RCC 7860 (cell line): Measurements from ENCODE around the gene PDE3A.
"Not testable (repeated sequence)": the region's sequence is repeated elsewhere in the genome, so short reads cannot be mapped to it uniquely, and the experiment has no call there.

Source experiments
- DNase-seq: peaks from one replicate; pipeline ENCODE4 v3.0.0-alpha.2; 2015; ENCODE audit warnings: low spot score
- FAIRE-seq: peaks from 2 replicates; lab custom pipeline; 2012; peaks lifted over from hg19 to GRCh38; lab: Jason Lieb, UNC

Gene PDE3A

GRCh38 chr12:20527417-20528163 lies 159.3 kb downstream of the PDE3A start:
- FAIRE-seq: no peak
- DNase-seq: no peak

GRCh38 chr12:20528208-20528607 lies 159.9 kb downstream of the PDE3A start:
- DNase-seq: no peak
- FAIRE-seq: no peak

GRCh38 chr12:20546267-20546666 lies 177.9 kb downstream of the PDE3A start:
- no peak for DNase-seq
- no peak for FAIRE-seq

DNA sequence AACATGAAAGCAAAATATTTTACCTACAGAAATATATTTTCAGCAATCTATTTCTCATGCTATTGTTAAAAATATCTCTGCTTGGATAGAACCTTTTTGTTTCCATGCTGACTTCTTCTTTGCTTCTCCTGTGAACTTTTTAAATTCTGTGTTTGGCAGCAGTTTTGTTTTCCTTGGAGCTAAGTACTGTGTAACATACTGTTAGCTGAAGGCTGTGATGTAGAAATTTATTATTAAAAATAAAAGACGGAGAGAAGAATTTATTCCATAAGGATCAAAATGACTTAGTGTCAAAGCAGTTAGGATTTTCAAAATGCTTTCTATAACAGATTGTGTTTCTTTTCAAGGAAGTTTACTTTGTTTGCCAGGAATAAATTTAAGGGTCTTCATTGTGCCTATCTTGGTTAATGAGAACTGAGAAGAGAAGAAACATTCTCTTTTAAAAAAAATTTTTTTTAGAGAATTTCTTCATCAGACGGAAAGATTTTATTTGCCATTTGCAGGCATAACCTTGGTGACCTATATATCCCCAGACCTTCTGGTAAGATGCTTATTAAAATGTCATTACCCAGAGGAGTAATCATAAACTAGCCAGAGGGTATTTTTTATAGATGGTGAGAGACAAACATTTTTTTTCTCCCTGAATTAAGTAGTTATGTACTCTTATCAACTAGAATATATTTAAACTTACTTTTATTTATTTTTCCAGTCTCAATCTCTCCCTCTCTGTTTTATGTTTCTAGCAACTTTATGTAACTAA lies 179.7 kb downstream of the PDE3A start:
- FAIRE-seq (no peak), DNase-seq (no peak)

GRCh38 chr12:20548611-20549010 lies 180.3 kb downstream of the PDE3A start:
- FAIRE-seq (no peak), DNase-seq (no peak)

DNA sequence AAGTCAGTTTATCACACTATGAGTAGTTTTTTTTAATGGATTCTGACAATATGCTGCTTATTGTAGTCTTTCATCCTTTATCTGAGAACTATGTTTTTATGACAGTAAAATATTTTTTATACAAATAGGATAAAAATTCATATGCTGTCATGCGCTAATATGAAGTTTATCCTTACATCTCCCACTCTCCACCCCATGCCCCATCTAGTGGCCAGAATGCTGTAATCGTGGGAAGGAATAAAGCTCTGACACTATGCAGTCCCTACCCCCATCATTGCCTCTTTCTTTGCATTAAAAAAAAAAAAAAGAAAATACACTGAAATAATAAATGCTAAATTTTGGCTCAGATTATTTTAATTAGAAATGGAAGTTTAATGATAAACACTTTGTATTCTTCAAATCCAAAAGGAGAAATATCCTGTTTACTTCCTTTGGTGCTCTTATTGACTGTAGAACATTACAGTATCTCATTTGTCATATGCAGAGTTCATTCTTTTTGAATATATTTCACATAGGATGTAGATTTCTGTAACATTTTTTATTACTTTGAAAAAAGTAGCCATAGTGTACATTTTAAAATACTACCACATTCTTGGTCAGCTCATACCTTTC lies 180.9 kb downstream of the PDE3A start:
- DNase-seq (no peak), FAIRE-seq (no peak)

GRCh38 chr12:20551742-20552442 lies 183.6 kb downstream of the PDE3A start:
- not testable (repeated sequence) for FAIRE-seq

GRCh38 chr12:20552586-20552985 lies 184.2 kb downstream of the PDE3A start:
- FAIRE-seq, DNase-seq: not testable (repeated sequence)

More at GRCh38 chr12:20551742-20552442, 183.6 kb downstream of the PDE3A start:
- not testable (repeated sequence) for DNase-seq

GRCh38 chr12:20555015-20555414 lies 186.7 kb downstream of the PDE3A start:
- FAIRE-seq (no peak), DNase-seq (no peak)

DNA sequence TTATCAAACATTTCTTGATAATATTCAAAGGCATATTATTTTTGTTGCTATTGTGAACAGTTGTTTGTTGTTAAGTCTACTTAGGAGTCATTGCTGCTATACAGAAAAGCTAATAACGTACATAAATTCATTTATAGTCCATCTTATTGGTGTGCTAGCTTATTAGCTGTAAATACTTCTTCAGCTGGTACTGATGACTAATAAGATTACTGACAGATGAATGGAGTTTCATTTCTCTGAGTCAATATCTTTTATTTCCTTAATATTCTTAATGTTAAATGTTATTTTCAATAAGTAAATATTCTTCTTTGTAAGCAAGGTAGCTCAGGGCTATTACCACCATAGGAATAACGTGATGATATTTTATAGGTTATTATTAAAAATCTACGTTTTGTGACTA lies 187.4 kb downstream of the PDE3A start:
- FAIRE-seq (no peak), DNase-seq (no peak)

- DNase-seq: no peak
- FAIRE-seq: no peak
Observed at GRCh38 chr12:20557096-20557495, 188.8 kb downstream of the PDE3A start.

DNA sequence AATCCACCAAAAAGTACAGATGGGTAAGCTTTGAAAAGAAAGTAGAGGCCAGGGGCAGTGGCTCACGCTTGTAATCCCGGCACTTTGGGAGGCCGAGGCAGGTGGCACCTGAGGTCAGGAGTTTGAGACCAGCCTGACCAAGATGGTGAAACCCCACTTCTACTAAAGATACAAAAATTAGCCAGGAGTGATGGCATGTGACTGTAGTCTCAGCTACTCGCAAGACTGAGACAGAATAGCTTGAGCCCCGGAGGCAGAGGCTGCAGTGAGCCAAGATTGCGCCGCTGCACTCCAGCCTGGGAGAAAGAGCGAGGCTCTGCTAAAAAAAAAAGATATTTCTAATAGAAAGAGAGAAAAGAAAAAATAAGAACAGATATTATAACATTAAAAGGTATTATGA lies 192.6 kb downstream of the PDE3A start:
- DNase-seq (no peak), FAIRE-seq (no peak)

DNA sequence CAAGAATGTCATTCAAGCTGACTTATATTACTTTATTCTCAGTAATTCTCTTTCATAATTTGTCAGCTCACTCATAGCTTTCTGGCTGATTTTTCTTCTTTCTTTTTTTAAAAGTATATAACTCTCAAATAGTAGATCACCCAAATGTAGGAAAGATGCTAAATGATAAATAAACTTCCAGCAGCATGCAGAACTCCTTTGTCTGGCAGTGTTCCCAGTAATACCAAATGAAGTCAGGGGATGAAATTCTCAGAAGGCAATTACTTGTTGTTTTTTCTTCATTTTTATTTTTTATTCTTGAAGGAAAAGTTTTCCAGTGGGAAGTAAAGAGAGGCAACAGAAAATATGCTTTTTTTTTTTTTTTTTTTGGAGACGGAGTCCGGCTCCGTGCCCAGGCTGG lies 193.5 kb downstream of the PDE3A start:
- DNase-seq (no peak), FAIRE-seq (no peak)

DNA sequence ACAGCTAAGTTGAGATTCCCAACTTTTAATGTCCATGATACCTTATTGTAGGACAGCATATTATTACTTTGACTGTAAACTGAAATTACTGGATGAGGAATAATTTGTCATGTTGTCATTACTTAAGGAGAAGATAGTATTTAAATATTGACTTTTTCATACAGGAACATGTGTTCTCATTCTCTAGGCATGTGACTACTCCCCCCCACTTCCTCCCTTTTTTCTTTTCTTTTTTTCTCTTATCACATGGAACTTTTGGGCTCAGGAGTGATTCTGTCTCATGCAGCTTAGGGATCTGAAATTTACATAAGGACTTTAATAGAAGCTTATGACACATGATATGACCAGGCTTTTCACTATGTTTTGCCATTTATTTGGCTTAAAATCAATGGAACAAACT lies 199.1 kb downstream of the PDE3A start:
- DNase-seq: no peak
- FAIRE-seq: no peak

- FAIRE-seq: no peak
Observed at GRCh38 chr12:20572451-20572850, 204.1 kb downstream of the PDE3A start.

DNA sequence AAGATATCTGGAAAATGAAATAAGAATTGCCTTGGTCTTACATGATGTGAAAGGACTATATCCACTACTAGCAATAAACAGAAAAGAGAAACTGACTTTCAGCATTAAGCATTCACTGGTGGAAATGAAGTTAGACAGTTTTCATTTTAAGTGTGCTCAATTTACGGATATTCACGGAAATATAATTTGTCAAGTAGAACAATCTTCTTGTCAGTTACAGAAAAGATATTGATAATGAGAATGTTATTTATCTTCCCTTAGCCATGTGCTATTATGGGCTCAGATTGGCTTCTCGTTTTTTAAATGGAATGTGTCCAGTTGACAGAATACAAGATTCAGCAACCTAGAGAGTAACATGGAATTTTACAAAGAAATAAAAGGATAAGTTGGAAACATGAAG lies 208.2 kb downstream of the PDE3A start:
- FAIRE-seq: no peak
- DNase-seq: no peak

More at GRCh38 chr12:20572451-20572850, 204.1 kb downstream of the PDE3A start:
- no peak for DNase-seq

- FAIRE-seq: no peak
- no peak for DNase-seq
Observed at GRCh38 chr12:20577054-20577453, 208.7 kb downstream of the PDE3A start.

DNA sequence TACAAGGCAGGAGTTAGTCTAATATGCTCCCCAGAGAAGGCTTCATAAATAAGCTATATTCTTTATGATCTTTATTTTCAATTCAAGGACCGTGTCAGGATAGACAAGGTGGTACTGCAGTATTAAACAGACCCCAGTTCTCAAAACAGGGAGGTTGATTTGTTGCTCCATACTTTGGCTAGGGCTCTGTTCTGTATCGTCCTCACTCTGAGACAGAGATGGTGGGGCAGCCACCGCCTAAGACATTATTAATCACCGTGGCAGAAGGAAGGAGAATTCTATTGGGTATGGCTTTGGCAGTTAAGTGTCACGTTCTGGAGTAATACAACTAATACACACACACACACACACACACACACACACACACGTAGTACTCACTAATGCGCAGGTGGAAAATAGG lies 209.8 kb downstream of the PDE3A start:
- DNase-seq (no peak), FAIRE-seq (no peak)

DNA sequence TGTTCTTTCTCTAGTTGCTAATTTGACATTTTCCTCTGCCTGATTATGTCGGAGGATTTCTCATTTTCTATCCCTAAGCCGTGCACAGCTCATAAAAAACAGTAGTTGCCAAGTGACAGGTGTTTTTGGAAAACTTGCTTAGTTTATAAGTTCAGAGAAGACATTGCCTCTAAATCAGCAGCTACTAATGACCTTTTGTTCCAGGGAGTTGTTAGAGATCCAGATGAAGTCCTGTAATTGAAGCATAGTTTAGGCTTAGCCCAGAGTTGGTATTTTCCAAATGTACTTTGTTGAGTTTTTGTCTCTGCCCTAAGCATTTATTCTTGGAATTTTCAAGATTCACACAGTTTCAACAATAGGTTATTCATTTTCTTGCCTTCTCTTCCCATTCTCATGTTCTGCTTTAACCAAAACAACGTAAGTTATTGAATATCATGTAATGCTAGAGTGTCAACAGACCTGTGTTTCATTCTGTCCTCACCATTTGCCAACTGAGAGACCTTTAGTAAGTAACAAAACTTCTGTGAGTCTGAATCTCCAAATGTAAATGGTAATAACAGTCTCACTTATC lies 216.8 kb downstream of the PDE3A start:
- DNase-seq (no peak), FAIRE-seq (no peak)

- DNase-seq (no peak), FAIRE-seq (no peak)
Observed at GRCh38 chr12:20585913-20586312, 217.6 kb downstream of the PDE3A start.

GRCh38 chr12:20588042-20588441 lies 219.7 kb downstream of the PDE3A start:
- DNase-seq (no peak), FAIRE-seq (no peak)
